ENCODE measurements around the gene GSTT2B. TPM values are rescaled to one million over a fixed set of nuclear protein-coding genes. Genes with fewer than 3 reads are reported as not detected.
"Not testable (repeated sequence)": the region's sequence is repeated elsewhere in the genome, so short reads cannot be mapped to it uniquely, and the experiment has no call there.

The GSTT2B gene
- total and polyA plus RNA-seq, 10 of the 15 experiments (the other 5 are each of a cell fraction or from before 2014, with no cell fraction given) = 0.15 to 0.29 (median 0.21) TPM; not detected in 7

GRCh38 chr22:23969071-23969470 is 8.1 kb upstream of the GSTT2B start:
- Histone ChIP-seq H3K4me3 (no peak overlapping the region), H4K20me1 (ENCODE audit: control insufficient read depth, insufficient read depth) (no peaks in the 10 kb centered on the region; the same call in 1 of the 2 replicates), H3K9me3 (replicated peaks; ENCODE audit: control insufficient read depth, insufficient read depth, low read length) (no peaks in the 10 kb centered on the region; the same call in 1 of the 3 replicates), H3K4me1 (ENCODE audit: control insufficient read depth, insufficient read depth, low read length) (no peaks in the 10 kb centered on the region), H3K27me3 (replicated peaks in 1 of 2; ENCODE audit: control insufficient read depth in 2 of 2, insufficient read depth in 2 of 2, low read length in 1 of 2) (no peaks in the 10 kb centered on the region), H3K27ac (ENCODE audit: control insufficient read depth, insufficient read depth) (no peak overlapping the region), H3K36me3 (ENCODE audit: control insufficient read depth in 2 of 2, insufficient read depth in 2 of 2, low read length in 1 of 2) (peaks cover 11 to 25% of the 10 kb centered on the region in 2 experiments), H2AFZ (ENCODE audit: control insufficient read depth, low read depth, low read length) (no peak overlapping the region), H3K79me2 (ENCODE audit: control insufficient read depth, insufficient read depth, low read length) (peaks cover 13% of the 10 kb centered on the region), H3K9ac (ENCODE audit: control insufficient read depth, insufficient read depth, low read length) (no peak overlapping the region), H3K4me2 (ENCODE audit: control insufficient read depth, insufficient read depth) (no peak overlapping the region)
- TF ChIP-seq CBFB (IDR thresholded peaks at IDR 0.05; ENCODE audit: low read depth) (no peak), NR2C2 (IDR thresholded peaks at IDR 0.05; ENCODE audit: borderline replicate concordance, control insufficient read depth, insufficient read length, low read depth) (no peak), POLR2A (IDR thresholded peaks at IDR 0.05; ENCODE audit: low read depth, low read length) (0 out of 2 replicates have a peak, but pooled peaks have one; percentile 26)
- FAIRE-seq (no peak), ATAC-seq (no peak), DNase-seq (ENCODE audit: low read depth, low spot score) (no peak)
- SMC1A ChIA-PET (ENCODE audit: uncharacterized antibody, unreplicated experiment) = no interaction called here
- RAD21 ChIA-PET (ENCODE audit: unreplicated experiment) = no interaction called here
- in situ Hi-C loops (cut with MboI) (no loop called here), intact Hi-C loops (cut with micrococcal nuclease; ENCODE audit: unreplicated experiment) (no loop called here)
- 100% methylated on average over 3 of the region's 3 CpGs for WGBS (ENCODE audit: insufficient coverage, insufficient replicate concordance, low lambda C conversion rate, missing lambda C conversion rate)
- CTCF ChIA-PET = no interaction called here
- no TSS peak for BruUV-seq (replicated peaks)
- POLR2A ChIA-PET = no interaction called here

GRCh38 chr22:23966568-23966967 is 5.6 kb upstream of the GSTT2B start, which contains the start of gene DDTL:
Gene DDTL (plus strand): TSS chr22:23966888. CDS start chr22:23966915, 27 bp downstream.
- H3K27ac ChIP-seq (ENCODE audit: control insufficient read depth, insufficient read depth); H4K20me1 ChIP-seq (ENCODE audit: control insufficient read depth, insufficient read depth); H3K4me3 ChIP-seq; H3K79me2 ChIP-seq (ENCODE audit: control insufficient read depth, insufficient read depth, low read length); H2AFZ ChIP-seq (ENCODE audit: control insufficient read depth, low read depth, low read length); SMC1A ChIA-PET (ENCODE audit: uncharacterized antibody, unreplicated experiment); DNase-seq (ENCODE audit: low read depth, low spot score); H3K4me2 ChIP-seq (ENCODE audit: control insufficient read depth, insufficient read depth); H3K27me3 ChIP-seq (replicated peaks in 1 of 2; ENCODE audit: control insufficient read depth in 2 of 2, insufficient read depth in 2 of 2, low read length in 1 of 2); RAD21 ChIA-PET (ENCODE audit: unreplicated experiment); intact Hi-C loops (cut with micrococcal nuclease; ENCODE audit: unreplicated experiment); H3K4me1 ChIP-seq (ENCODE audit: control insufficient read depth, insufficient read depth, low read length); in situ Hi-C loops (cut with MboI); H3K9ac ChIP-seq (ENCODE audit: control insufficient read depth, insufficient read depth, low read length); BruUV-seq (replicated peaks); POLR2A ChIA-PET; H3K9me3 ChIP-seq (replicated peaks; ENCODE audit: control insufficient read depth, insufficient read depth, low read length); CTCF ChIA-PET: not testable (repeated sequence)
- no CpG with 5 or more reads among the region's 30 CpGs for WGBS (ENCODE audit: insufficient coverage, insufficient replicate concordance, low lambda C conversion rate, missing lambda C conversion rate)
- ATAC-seq (peak; percentile 99), FAIRE-seq (peak; percentile 99)
- H3K36me3 ChIP-seq (ENCODE audit: control insufficient read depth in 2 of 2, insufficient read depth in 2 of 2, low read length in 1 of 2) = peaks cover 9 to 21% of the 10 kb centered on the region in 2 experiments

GRCh38 chr22:23966094-23966493 is 5.1 kb upstream of the GSTT2B start:
- ATAC-seq = peak; percentile 72
- POLR2A ChIA-PET; SMC1A ChIA-PET (ENCODE audit: uncharacterized antibody, unreplicated experiment): not testable (repeated sequence)

More at GRCh38 chr22:23966094-23966493, 5.1 kb upstream of the GSTT2B start:
- intact Hi-C loops (cut with micrococcal nuclease; ENCODE audit: unreplicated experiment); H3K27me3 ChIP-seq (replicated peaks in 1 of 2; ENCODE audit: control insufficient read depth in 2 of 2, insufficient read depth in 2 of 2, low read length in 1 of 2); DNase-seq (ENCODE audit: low read depth, low spot score); H3K79me2 ChIP-seq (ENCODE audit: control insufficient read depth, insufficient read depth, low read length); BruUV-seq (replicated peaks); CTCF ChIA-PET; H3K9ac ChIP-seq (ENCODE audit: control insufficient read depth, insufficient read depth, low read length); H3K4me2 ChIP-seq (ENCODE audit: control insufficient read depth, insufficient read depth); in situ Hi-C loops (cut with MboI); H3K9me3 ChIP-seq (replicated peaks; ENCODE audit: control insufficient read depth, insufficient read depth, low read length); H4K20me1 ChIP-seq (ENCODE audit: control insufficient read depth, insufficient read depth); H2AFZ ChIP-seq (ENCODE audit: control insufficient read depth, low read depth, low read length); H3K4me1 ChIP-seq (ENCODE audit: control insufficient read depth, insufficient read depth, low read length); RAD21 ChIA-PET (ENCODE audit: unreplicated experiment); H3K4me3 ChIP-seq; H3K27ac ChIP-seq (ENCODE audit: control insufficient read depth, insufficient read depth); FAIRE-seq: not testable (repeated sequence)
- H3K36me3 ChIP-seq (ENCODE audit: control insufficient read depth in 2 of 2, insufficient read depth in 2 of 2, low read length in 1 of 2) = peaks cover 8 to 17% of the 10 kb centered on the region in 2 experiments; a peak in 3 of 4 replicates
- WGBS (ENCODE audit: insufficient coverage, insufficient replicate concordance, low lambda C conversion rate, missing lambda C conversion rate) = no CpG with 5 or more reads among the region's 18 CpGs
